ENCODE data around the gene TRIM4.

Gene TRIM4

DNA sequence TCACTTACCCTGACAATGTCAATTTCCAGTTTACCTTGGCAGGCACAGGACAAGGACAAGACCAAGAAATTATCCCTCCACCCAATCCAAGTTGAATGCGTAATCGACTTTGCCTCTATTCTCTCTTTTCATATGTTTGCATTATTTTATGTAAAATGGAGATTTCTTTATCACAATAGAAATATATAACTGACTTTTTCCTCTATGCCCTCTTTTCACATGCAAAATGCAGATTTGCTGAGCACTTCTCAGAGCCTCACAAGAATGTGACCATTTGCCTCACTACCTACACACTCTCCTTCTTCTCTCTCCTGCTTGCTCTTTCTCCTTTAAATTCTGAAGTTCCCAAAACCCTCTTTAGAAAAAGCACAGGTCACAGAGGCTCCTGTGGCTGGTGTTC is 76.4 kb downstream of the TRIM4 start:
- DNase-seq (ENCODE audit: low read depth in 2 of 2) = no peak

Data from stimulated activated CD4-positive, alpha-beta T cell treated with anti-CD3 and anti-CD28 coated beads, Interleukin-1b, Interleukin-23, amount 100 ng/mL, for 4 hours (primary cell).